ENCODE results near the gene MED27.

The MED27 gene

DNA sequence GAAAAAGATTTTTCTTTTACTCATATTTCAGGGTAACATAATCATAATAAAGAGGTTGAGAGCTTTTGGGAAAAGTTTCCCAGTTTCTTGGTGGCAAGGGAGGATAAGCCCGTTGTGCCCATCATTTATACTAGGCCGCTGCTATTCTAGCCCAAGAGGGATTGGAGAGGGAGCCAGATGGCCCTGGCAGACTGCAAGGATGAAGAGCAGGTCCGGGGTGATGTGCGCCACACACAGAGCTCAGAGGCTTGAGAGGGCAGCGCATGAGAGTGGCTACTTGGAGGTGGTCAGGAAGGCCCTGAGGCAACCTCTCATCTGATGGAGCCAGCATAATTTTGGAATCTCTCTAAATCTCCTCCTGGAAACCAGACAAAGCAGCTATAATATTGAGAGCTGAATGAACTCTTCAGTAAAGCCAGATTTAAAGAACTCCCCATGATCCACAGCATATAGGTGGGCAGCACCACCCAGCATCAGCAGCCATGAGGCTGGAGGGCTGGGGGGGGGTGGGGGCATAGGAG, 110.1 kb downstream of the MED27 start:
- DNase-seq (ENCODE audit: low read depth, low spot score) = no peak

GRCh38 chr9:131968632-131969031, 111.0 kb downstream of the MED27 start:
- DNase-seq (ENCODE audit: low read depth, low spot score) = no peak

DNA sequence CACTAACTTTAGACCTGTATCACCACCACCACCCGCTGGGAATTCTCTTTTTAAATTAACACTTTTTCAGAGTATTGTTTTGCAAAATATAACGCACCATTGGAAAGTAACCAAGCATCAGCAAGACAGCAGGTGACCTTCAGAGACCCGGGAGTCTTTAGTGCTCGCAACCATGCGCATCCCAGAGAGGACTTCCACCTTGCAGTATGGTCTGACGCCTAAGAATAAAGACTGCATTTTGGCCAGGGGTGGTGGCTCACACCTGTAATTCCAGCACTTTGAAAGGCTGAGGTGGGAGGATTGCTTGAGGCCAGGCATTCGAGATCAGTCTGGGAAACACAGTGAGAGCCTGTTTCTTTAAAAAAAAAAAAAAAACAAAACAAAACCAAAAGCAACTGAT, 113.8 kb downstream of the MED27 start:
- no peak for DNase-seq (ENCODE audit: low read depth, low spot score)

DNA sequence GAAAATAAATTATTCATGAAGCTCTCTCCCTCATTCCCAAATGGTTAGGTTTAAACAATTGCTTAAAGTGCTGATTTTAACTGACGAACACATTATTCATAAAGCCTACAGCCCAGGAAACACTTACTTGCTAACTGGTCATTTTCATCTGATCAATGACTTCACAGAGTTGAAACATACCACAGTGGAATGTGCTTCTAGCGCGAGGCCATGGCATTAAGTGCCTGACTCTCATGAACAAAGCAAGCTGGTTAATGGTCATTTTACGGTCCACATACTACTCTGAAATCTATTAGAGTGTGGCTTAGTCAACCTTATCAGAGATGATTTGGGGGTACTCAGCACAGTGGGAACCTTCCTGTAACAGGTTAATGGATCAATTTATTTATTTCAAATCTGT, 114.6 kb downstream of the MED27 start:
- DNase-seq (ENCODE audit: low read depth, low spot score) = no peak

GRCh38 chr9:131963072-131964030, 116.3 kb downstream of the MED27 start:
- DNase-seq (ENCODE audit: low read depth, low spot score) = no peak

- DNase-seq (ENCODE audit: low read depth, low spot score) = no peak
Observed at GRCh38 chr9:131961496-131961880, 118.2 kb downstream of the MED27 start.

GRCh38 chr9:131960851-131961495, 118.7 kb downstream of the MED27 start:
- no peak for DNase-seq (ENCODE audit: low read depth, low spot score)

DNA sequence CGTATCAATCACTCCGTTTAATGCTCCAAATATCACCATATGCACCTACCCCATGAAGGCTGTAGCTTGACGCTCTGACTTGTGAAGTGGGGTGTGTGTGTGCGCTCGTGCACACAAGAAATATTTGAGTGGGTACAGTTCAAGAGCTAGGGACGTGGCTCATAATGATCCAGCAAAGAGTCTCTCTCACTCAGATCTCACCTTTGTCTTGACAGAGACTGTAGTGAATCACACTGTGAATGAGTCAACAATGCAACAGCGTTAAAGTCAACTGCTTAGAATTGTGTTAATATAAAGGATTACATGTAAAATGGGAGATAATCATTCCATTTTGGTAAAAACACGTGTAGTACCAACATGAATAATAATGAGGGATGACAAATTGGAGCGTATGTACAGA, 119.4 kb downstream of the MED27 start:
- no peak for DNase-seq (ENCODE audit: low read depth, low spot score)

GRCh38 chr9:131959887-131960286, 119.8 kb downstream of the MED27 start:
- DNase-seq (ENCODE audit: low read depth, low spot score) = no peak

DNA sequence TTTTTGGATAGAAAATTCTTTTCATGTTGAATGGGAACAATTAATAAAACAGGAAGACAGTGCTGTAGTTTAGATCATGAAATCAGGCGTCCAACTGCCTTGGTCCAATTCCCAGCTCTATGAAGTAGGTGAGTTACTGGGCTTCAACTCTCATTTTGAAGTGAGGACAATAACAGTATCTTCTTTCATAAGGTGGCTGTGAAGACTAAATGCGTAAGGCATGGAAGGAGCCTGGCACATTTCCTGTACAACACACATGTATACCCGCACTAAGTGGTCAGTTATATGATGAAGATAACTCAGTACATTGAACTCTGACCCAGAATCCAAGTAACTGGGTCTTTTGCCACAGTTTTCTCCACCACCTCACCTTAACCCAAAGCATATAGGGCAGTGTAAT, 120.6 kb downstream of the MED27 start:
- no peak for DNase-seq (ENCODE audit: low read depth, low spot score)

GRCh38 chr9:131954299-131954698, 125.4 kb downstream of the MED27 start:
- DNase-seq (ENCODE audit: low read depth, low spot score) = no peak

GRCh38 chr9:131951905-131952304, 127.8 kb downstream of the MED27 start:
- peak; percentile 52 for DNase-seq (ENCODE audit: low read depth, low spot score)

DNA sequence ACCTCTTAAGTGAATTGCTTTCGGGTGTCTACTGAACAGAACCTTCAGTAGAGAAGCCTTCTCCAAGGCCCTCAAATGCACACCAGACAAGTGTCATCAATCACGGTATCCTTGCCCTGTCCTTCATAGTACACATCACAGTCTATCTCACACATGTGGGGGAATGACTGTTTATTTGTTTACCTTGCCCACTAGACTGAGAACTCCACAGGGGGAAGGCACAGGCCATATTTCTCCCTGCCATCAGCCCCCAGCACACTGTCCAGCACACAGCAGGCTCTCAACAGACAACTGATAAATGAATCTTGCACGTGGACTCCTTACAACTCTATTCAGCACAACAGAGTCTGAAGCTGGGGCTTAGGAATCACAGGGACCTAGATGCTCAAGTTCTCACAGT, 128.5 kb downstream of the MED27 start:
- no peak for DNase-seq (ENCODE audit: low read depth, low spot score)

DNA sequence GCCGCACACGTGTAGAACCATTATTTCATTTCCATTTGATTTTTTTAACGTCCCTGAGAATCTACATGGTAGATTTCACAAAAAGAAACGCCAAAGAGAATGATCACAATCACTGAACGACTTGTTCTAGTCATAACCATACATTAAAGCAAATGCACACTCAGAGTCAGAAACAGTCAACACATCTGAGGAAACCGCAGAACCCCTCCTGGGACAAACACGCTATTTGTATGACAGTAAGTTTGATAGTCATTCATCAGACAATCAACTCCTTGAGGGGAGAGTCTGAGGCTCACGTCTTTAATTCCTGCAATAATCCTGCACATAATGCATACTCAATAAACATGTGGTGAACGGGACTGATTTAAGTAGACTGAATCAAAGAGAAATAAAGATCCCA, 129.2 kb downstream of the MED27 start:
- no peak for DNase-seq (ENCODE audit: low read depth, low spot score)

DNA sequence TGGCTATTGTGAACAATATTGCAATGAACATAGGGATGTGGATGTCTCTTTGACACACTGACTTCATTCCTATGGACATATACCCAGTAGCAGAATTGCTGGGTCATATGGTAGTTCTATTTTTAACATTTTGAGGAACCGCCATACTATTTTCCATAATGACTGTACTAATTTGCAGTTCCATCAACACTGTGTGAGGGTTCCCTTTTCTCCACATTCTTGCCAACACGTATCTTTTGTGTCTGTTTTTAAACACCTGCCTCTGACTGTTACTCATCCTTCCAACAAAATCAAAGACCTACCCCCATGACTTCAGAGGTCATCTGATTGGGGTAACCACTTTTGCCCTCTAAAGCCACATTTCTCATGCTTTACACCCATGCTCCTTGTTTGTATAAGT, 133.5 kb downstream of the MED27 start:
- no peak for DNase-seq (ENCODE audit: low read depth, low spot score)

DNA sequence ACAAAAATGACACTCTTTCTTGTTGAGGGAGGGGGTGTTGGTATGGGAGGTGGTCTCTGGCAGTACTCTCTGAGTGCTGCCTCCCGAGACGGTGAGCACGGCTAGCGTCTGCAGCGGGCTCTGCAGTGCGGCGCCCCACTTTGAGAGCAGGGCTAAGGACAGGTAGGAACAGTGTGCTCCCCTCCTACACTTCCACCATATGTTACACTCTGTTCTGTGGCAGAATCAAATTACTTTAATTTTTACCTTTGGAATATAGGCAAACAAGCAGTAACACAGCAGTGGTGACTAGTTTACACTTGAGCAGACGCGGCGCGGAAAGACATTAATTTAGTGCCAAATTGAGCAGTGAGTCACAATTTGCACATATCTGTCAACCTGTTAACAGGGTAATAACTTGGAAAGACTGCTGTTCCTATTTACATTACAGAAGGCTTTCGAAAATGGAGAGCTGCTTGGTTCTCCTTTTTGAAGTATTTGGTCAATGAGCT, 136.3 kb downstream of the MED27 start:
- no peak for DNase-seq (ENCODE audit: low read depth, low spot score)

DNA sequence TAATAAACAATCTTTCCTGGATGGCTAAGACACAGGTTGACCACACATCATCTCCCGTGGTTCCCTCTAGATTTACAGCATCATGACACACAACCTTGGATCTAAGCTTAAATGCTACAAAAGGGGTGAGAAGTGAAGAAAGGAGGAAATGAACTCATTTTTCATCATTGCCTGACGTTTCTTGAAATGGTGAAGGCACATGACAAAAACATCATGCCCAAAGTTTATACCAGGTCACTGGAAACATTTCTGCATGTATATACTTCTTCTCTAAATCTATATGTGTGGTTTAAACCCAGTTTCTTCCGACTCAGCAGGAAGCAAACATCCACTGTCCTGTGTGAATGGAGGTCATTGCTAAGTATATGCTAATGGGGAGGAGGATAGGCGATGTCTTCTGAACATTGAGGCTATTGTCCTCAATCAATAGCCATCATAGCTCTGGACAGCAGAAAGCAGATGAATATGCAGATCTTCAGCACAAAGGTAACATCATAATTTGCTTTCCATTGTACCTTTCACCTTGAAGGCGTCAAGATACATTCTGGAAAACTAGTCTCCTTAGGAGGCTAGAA, 137.4 kb downstream of the MED27 start:
- DNase-seq (ENCODE audit: low read depth, low spot score) = no peak

- DNase-seq (ENCODE audit: low read depth, low spot score) = no peak
Observed at GRCh38 chr9:131937451-131937850, 142.2 kb downstream of the MED27 start.

GRCh38 chr9:131936929-131937328, 142.7 kb downstream of the MED27 start:
- no peak for DNase-seq (ENCODE audit: low read depth, low spot score)

GRCh38 chr9:131934673-131935072, 145.0 kb downstream of the MED27 start:
- no peak for DNase-seq (ENCODE audit: low read depth, low spot score)

GRCh38 chr9:131927091-131927490, 152.6 kb downstream of the MED27 start:
- DNase-seq (ENCODE audit: low read depth, low spot score) = no peak

DNA sequence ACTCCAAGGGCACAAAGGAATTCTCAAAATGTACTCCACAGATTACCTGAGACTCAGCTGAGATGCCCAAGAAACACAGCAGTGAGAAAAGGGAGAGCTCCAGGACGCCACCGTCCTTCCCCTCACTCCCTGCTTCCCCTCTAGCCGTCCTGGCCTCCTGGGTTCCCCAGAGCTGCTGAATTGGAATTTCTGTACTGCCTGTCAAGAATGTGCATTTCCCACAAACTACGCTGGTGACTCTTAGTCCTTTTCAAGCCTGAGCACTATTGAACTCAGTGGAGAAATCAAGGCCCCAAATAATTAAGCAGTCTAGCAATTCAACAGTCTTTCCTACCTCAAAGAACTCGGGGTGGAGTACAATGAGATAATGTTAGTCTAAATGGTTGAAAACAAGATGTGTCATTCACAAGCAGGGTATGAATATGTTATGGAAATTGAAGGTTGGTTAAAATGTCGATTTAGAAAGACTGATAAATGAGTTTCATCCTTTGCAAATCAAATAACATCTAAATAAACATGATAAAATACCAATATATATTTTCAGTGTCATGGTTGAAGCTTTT, 153.2 kb downstream of the MED27 start:
- no peak for DNase-seq (ENCODE audit: low read depth, low spot score)
